Nephron progenitor cell (in vitro differentiated cells): ENCODE data around the gene HES1.
"Not testable (repeated sequence)": the region's sequence is repeated elsewhere in the genome, so short reads cannot be mapped to it uniquely, and the experiment has no call there.

ENCODE experiments used
- DNase-seq: peaks from one replicate; pipeline ENCODE4 v3.0.0; 2021
- H3K27ac Mint-ChIP-seq: 2 replicates; pipeline ENCODE4 v1.8.0; 2021; ENCODE audit warnings: mild to moderate bottlenecking, moderate library complexity, mixed read lengths
- H3K27me3 Mint-ChIP-seq: 2 replicates; pipeline ENCODE4 v1.8.0; 2021; ENCODE audit warnings: mild to moderate bottlenecking, low read depth, mixed read lengths; ENCODE audit not compliant: poor library complexity
- H3K36me3 Mint-ChIP-seq: 2 replicates; pipeline ENCODE4 v1.8.0; 2021; ENCODE audit warnings: low read depth, mixed read lengths
- H3K4me1 Mint-ChIP-seq: 2 replicates; pipeline ENCODE4 v1.8.0; 2021; ENCODE audit warnings: mixed read lengths
- H3K4me3 Mint-ChIP-seq: 2 replicates; pipeline ENCODE4 v1.8.0; 2021; ENCODE audit warnings: mild to moderate bottlenecking, moderate library complexity, mixed read lengths
- H3K9me3 Mint-ChIP-seq: 2 replicates; pipeline ENCODE4 v1.8.0; 2021; ENCODE audit warnings: mild to moderate bottlenecking, moderate library complexity, mixed read lengths
- CTCF ChIP-seq: fragments of 200-600 bp; sonication (generic); IDR thresholded peaks from 2 replicates; pipeline ENCODE4 v1.5.0; 2021; ENCODE audit warnings: antibody characterized with exemption

HES1 gene

GRCh38 chr3:194090716-194091115, 45.2 kb upstream of the HES1 start:
- no peak for DNase-seq
- Mint-ChIP-seq H3K4me3 (no peak overlapping the region), H3K27ac (no peak overlapping the region), H3K27me3 (peaks cover 27% of the 10 kb centered on the region), H3K36me3 (no peaks in the 10 kb centered on the region), H3K4me1 (peaks cover 78% of the 10 kb centered on the region), H3K9me3 (no peaks in the 10 kb centered on the region)
- no peak for TF ChIP-seq CTCF

GRCh38 chr3:194091141-194091540, 44.8 kb upstream of the HES1 start:
- H3K27me3 Mint-ChIP-seq, result peaks cover 23% of the 10 kb centered on the region
- no peak overlapping the region for H3K27ac Mint-ChIP-seq
- no peaks in the 10 kb centered on the region for H3K9me3 Mint-ChIP-seq
- peaks cover 78% of the 10 kb centered on the region for H3K4me1 Mint-ChIP-seq
- no peak for DNase-seq
- TF ChIP-seq CTCF, result no peak
- no peaks in the 10 kb centered on the region for H3K36me3 Mint-ChIP-seq
- H3K4me3 Mint-ChIP-seq, result no peak overlapping the region

- H3K36me3 Mint-ChIP-seq, H3K4me3 Mint-ChIP-seq, H3K9me3 Mint-ChIP-seq, H3K27ac Mint-ChIP-seq, DNase-seq: not testable (repeated sequence)
- Mint-ChIP-seq H3K27me3 (peaks cover 21% of the 10 kb centered on the region), H3K4me1 (peaks cover 75% of the 10 kb centered on the region)
These were observed 44.1 kb upstream of the HES1 start for GRCh38 chr3:194091897-194092296.

- H3K36me3 Mint-ChIP-seq, result no peaks in the 10 kb centered on the region
- H3K4me1 Mint-ChIP-seq, result peaks cover 77% of the 10 kb centered on the region
- no peak overlapping the region for H3K4me3 Mint-ChIP-seq
- no peak for DNase-seq
- no peak for TF ChIP-seq CTCF
- no peaks in the 10 kb centered on the region for H3K9me3 Mint-ChIP-seq
- peak overlapping the region; percentile 48 for H3K27ac Mint-ChIP-seq
- H3K27me3 Mint-ChIP-seq, result peaks cover 26% of the 10 kb centered on the region
These were observed 43.1 kb upstream of the HES1 start for GRCh38 chr3:194092881-194093301.

- no peak for TF ChIP-seq CTCF
- no peaks in the 10 kb centered on the region for H3K9me3 Mint-ChIP-seq
- H3K4me1 Mint-ChIP-seq, result peaks cover 80% of the 10 kb centered on the region
- no peaks in the 10 kb centered on the region for H3K36me3 Mint-ChIP-seq
- H3K27ac Mint-ChIP-seq, result no peak overlapping the region
- no peak overlapping the region for H3K4me3 Mint-ChIP-seq
- peaks cover 25% of the 10 kb centered on the region for H3K27me3 Mint-ChIP-seq
- no peak for DNase-seq
These were observed 42.1 kb upstream of the HES1 start for GRCh38 chr3:194093842-194094241.

GRCh38 chr3:194095464-194095863, 40.5 kb upstream of the HES1 start:
- no peaks in the 10 kb centered on the region for H3K36me3 Mint-ChIP-seq
- H3K9me3 Mint-ChIP-seq, result no peaks in the 10 kb centered on the region
- peaks cover 35% of the 10 kb centered on the region for H3K27me3 Mint-ChIP-seq
- no peak overlapping the region for H3K4me3 Mint-ChIP-seq
- no peak overlapping the region for H3K27ac Mint-ChIP-seq
- no peak for TF ChIP-seq CTCF
- no peak for DNase-seq
- peaks cover 83% of the 10 kb centered on the region for H3K4me1 Mint-ChIP-seq
